ENCODE measurements around the gene UBXN11. TPM values are rescaled to one million over a fixed set of nuclear protein-coding genes. Genes with fewer than 3 reads are reported as not detected.

Gene UBXN11
- total RNA-seq, 1 donor from 2014 or later, result 7.8 TPM

Other genes with a start within 250 kb of the UBXN11 start
- gene TRIM63, start 239.0 kb downstream of the UBXN11 start, total RNA-seq, result 0.20 TPM
- gene PDIK1L, start 194.8 kb downstream of the UBXN11 start, total RNA-seq, result 6.3 TPM
- 0.28 TPM for gene FAM110D, start 147.6 kb downstream of the UBXN11 start, total RNA-seq
- not detected for gene C1orf232, start 137.7 kb downstream of the UBXN11 start, total RNA-seq
- 23.7 TPM for gene ZNF593, start 136.7 kb downstream of the UBXN11 start, total RNA-seq
- not detected for gene ZNF593OS, start 134.8 kb downstream of the UBXN11 start, total RNA-seq
- gene CNKSR1, start 129.1 kb downstream of the UBXN11 start, total RNA-seq, result 0.63 TPM
- gene CATSPER4, start 116.0 kb downstream of the UBXN11 start, total RNA-seq, result not detected
- gene CEP85, start 72.4 kb downstream of the UBXN11 start, total RNA-seq, result 5.5 TPM
- 31.5 TPM for gene SH3BGRL3, start 26.6 kb downstream of the UBXN11 start, total RNA-seq
- 3.0 TPM for gene CD52, start 11.3 kb upstream of the UBXN11 start, total RNA-seq
- gene CRYBG2, start 47.5 kb upstream of the UBXN11 start, total RNA-seq, result 0.18 TPM
- gene ZNF683, start 66.1 kb upstream of the UBXN11 start, total RNA-seq, result not detected
- 1.1 TPM for gene LIN28A, start 104.2 kb upstream of the UBXN11 start, total RNA-seq
- 25.9 TPM for gene DHDDS, start 125.7 kb upstream of the UBXN11 start, total RNA-seq
- gene HMGN2, start 165.8 kb upstream of the UBXN11 start, total RNA-seq, result 84.3 TPM
- gene RPS6KA1, start 223.1 kb upstream of the UBXN11 start, total RNA-seq, result 12.9 TPM

Data from left lobe of liver (tissue), 1 donor.